Lower lobe of right lung (tissue), 2 donors: Measurements from ENCODE around the gene CASZ1. TPM values are rescaled to one million over a fixed set of nuclear protein-coding genes. Genes with fewer than 3 reads are reported as not detected.

Source experiments
- ATAC-seq, 2 donors: fragments of 200-7000 bp; cut with Tn5 transposase; one replicate each; pipeline ENCODE4 v1.9.1; 2020 to 2022; ENCODE audit warnings: mild to moderate bottlenecking in 2 of 2, moderate library complexity in 2 of 2
- DNase-seq: peaks from one replicate; pipeline ENCODE4 v3.0.0-alpha.2; 2020
- H3K27ac ChIP-seq: fragments of 200-600 bp; one replicate; pipeline ENCODE4 v1.8.0; 2022
- H3K27me3 ChIP-seq: fragments of 200-600 bp; one replicate; pipeline ENCODE4 v1.8.0; 2022; ENCODE audit warnings: low read depth
- H3K36me3 ChIP-seq: fragments of 200-600 bp; one replicate; pipeline ENCODE4 v1.8.0; 2022; ENCODE audit warnings: mild to moderate bottlenecking
- H3K4me1 ChIP-seq: fragments of 200-600 bp; one replicate; pipeline ENCODE4 v1.8.0; 2022
- H3K4me3 ChIP-seq: fragments of 200-600 bp; one replicate; pipeline ENCODE4 v1.8.0; 2022; ENCODE audit warnings: mild to moderate bottlenecking
- H3K9me3 ChIP-seq: fragments of 200-600 bp; one replicate; pipeline ENCODE4 v1.8.0; 2022
- CTCF ChIP-seq: fragments of 200-600 bp; IDR thresholded peaks from one replicate; pipeline ENCODE4 v1.8.0; 2022; ENCODE audit warnings: antibody characterized with exemption, mild to moderate bottlenecking
- intact Hi-C: fragments of 100-400 bp; cut with DNase I; formaldehyde crosslinking; loops from one replicate; pipeline ENCODE4 v1.11.0; 2022
- total RNA-seq: library from RNA; stranded (reverse); fragmentation: NEBNext Ultra II Directional; extraction: Animal tissue kit (Norgen Biotek cat#: 25700); gene quantifications from one replicate; pipeline ENCODE4 v1.2.1, GENCODE V29; 2021
- donor health status: DM: no; HTN: yes; CAD: no; lungs with severe emphysema.

CASZ1 gene
- total RNA-seq, 1 donor from 2014 or later = 47.5 TPM

- H3K4me3 ChIP-seq = no peak overlapping the region
- DNase-seq = no peak
- no peaks in the 10 kb centered on the region for H3K4me1 ChIP-seq
- H3K9me3 ChIP-seq = no peaks in the 10 kb centered on the region
- no peak for TF ChIP-seq CTCF
- ATAC-seq = no peak
- intact Hi-C loops = no loop called here
- H3K27me3 ChIP-seq = no peaks in the 10 kb centered on the region
- H3K27ac ChIP-seq = no peak overlapping the region
- peaks cover 45% of the 10 kb centered on the region for H3K36me3 ChIP-seq
Observed at GRCh38 chr1:10626131-10626731, 170.2 kb downstream of the CASZ1 start.

GRCh38 chr1:10625554-10625953 lies 170.9 kb downstream of the CASZ1 start:
- Histone ChIP-seq H3K27me3 (no peaks in the 10 kb centered on the region), H3K4me1 (no peaks in the 10 kb centered on the region), H3K36me3 (peaks cover 39% of the 10 kb centered on the region), H3K27ac (no peak overlapping the region), H3K4me3 (no peak overlapping the region), H3K9me3 (no peaks in the 10 kb centered on the region)
- no peak for DNase-seq
- TF ChIP-seq CTCF = no peak
- ATAC-seq = no peak
- intact Hi-C loops = no loop called here

GRCh38 chr1:10625076-10625475 lies 171.4 kb downstream of the CASZ1 start:
- intact Hi-C loops = no loop called here
- DNase-seq (no peak), ATAC-seq (no peak)
- Histone ChIP-seq H3K27ac (no peak overlapping the region), H3K36me3 (peaks cover 37% of the 10 kb centered on the region), H3K4me1 (no peaks in the 10 kb centered on the region), H3K27me3 (no peaks in the 10 kb centered on the region), H3K9me3 (no peaks in the 10 kb centered on the region), H3K4me3 (no peak overlapping the region)
- TF ChIP-seq CTCF = no peak

- H3K36me3 ChIP-seq = peaks cover 37% of the 10 kb centered on the region
- intact Hi-C loops = no loop called here
- DNase-seq = peak; percentile 42
Observed at GRCh38 chr1:10624256-10625050, 172.0 kb downstream of the CASZ1 start.

GRCh38 chr1:10623686-10624145 lies 172.7 kb downstream of the CASZ1 start:
- no peak for ATAC-seq
- no peaks in the 10 kb centered on the region for H3K27me3 ChIP-seq
- H3K9me3 ChIP-seq = no peaks in the 10 kb centered on the region
- no peak for DNase-seq
- intact Hi-C loops = no loop called here
- no peak for TF ChIP-seq CTCF
- H3K4me1 ChIP-seq = no peaks in the 10 kb centered on the region
- H3K4me3 ChIP-seq = no peak overlapping the region
- peaks cover 39% of the 10 kb centered on the region for H3K36me3 ChIP-seq
- H3K27ac ChIP-seq = no peak overlapping the region

More at GRCh38 chr1:10624256-10625050, 172.0 kb downstream of the CASZ1 start:
- Histone ChIP-seq H3K27me3 (no peaks in the 10 kb centered on the region), H3K27ac (no peak overlapping the region), H3K9me3 (no peaks in the 10 kb centered on the region), H3K4me3 (no peak overlapping the region), H3K4me1 (no peaks in the 10 kb centered on the region)
- ATAC-seq = no peak
- no peak for TF ChIP-seq CTCF
